ENCODE data around the gene SEMA5B. TPM values are rescaled to one million over a fixed set of nuclear protein-coding genes. Genes with fewer than 3 reads are reported as not detected.

Gene SEMA5B
- polyA plus RNA-seq, 1 donor from 2014 or later, result 7.0 TPM

GRCh38 chr3:122986693-122987179 lies 40.8 kb downstream of the SEMA5B start:
- Histone ChIP-seq H3F3A (ENCODE audit: insufficient read depth, low read length, poor library complexity, severe bottlenecking) (no peaks in the 10 kb centered on the region), H3K27ac (ENCODE audit: low read length) (no peak overlapping the region), H3K4me2 (ENCODE audit: low read length) (no peak overlapping the region), H3K36me3 (ENCODE audit: insufficient read depth, low read length) (no peaks in the 10 kb centered on the region), H3K79me2 (replicated peaks; ENCODE audit: insufficient read depth, low read length) (no peaks in the 10 kb centered on the region), H3K9me2 (ENCODE audit: insufficient read depth, low read length) (no peaks in the 10 kb centered on the region), H4K20me1 (ENCODE audit: insufficient read depth) (no peaks in the 10 kb centered on the region), H2AFZ (ENCODE audit: low read depth, low read length) (no peak overlapping the region), H3K9me3 (ENCODE audit: low read length) (no peaks in the 10 kb centered on the region), H3K27me3 (ENCODE audit: insufficient read depth, low read depth, low read length) (no peaks in the 10 kb centered on the region), H3K9ac (ENCODE audit: low read length) (no peak overlapping the region), H3K4me3 (ENCODE audit: low read length) (no peak overlapping the region)
- TF ChIP-seq RAD21 (conservative IDR thresholded peaks at IDR 0.05) (no peak), EP300 (conservative IDR thresholded peaks at IDR 0.05; ENCODE audit: poor library complexity, severe bottlenecking) (no peak), REST (IDR thresholded peaks at IDR 0.05; ENCODE audit: borderline replicate concordance) (no peak), CTCF (IDR thresholded peaks at IDR 0.05; ENCODE audit: poor library complexity, severe bottlenecking) (no peak)

GRCh38 chr3:122985539-122985938 lies 42.0 kb downstream of the SEMA5B start:
- no peak overlapping the region for H3K27ac ChIP-seq (ENCODE audit: low read length)
- H3K9me3 ChIP-seq (ENCODE audit: low read length), result no peaks in the 10 kb centered on the region
- no peak for TF ChIP-seq EP300 (conservative IDR thresholded peaks at IDR 0.05; ENCODE audit: poor library complexity, severe bottlenecking)
- no peak for TF ChIP-seq CTCF (IDR thresholded peaks at IDR 0.05; ENCODE audit: poor library complexity, severe bottlenecking)
- no peak for TF ChIP-seq MXI1 (conservative IDR thresholded peaks at IDR 0.05; ENCODE audit: poor library complexity, severe bottlenecking)
- TF ChIP-seq EZH2 (IDR thresholded peaks at IDR 0.05; ENCODE audit: borderline replicate concordance, insufficient read depth, low read length, poor library complexity, severe bottlenecking), result no peak
- no peak for TF ChIP-seq RAD21 (conservative IDR thresholded peaks at IDR 0.05)
- no peak for TF ChIP-seq SMC3 (conservative IDR thresholded peaks at IDR 0.05; ENCODE audit: poor library complexity)
- no peak for TF ChIP-seq REST (IDR thresholded peaks at IDR 0.05; ENCODE audit: borderline replicate concordance)
- no peak for TF ChIP-seq TAF1 (IDR thresholded peaks at IDR 0.05; ENCODE audit: low read depth)
- TF ChIP-seq POLR2AphosphoS5 (IDR thresholded peaks at IDR 0.05), result no peak
- H3K4me3 ChIP-seq (ENCODE audit: low read length), result no peak overlapping the region
- no peaks in the 10 kb centered on the region for H3K79me2 ChIP-seq (replicated peaks; ENCODE audit: insufficient read depth, low read length)
- no peaks in the 10 kb centered on the region for H3K36me3 ChIP-seq (ENCODE audit: insufficient read depth, low read length)
- H4K20me1 ChIP-seq (ENCODE audit: insufficient read depth), result no peaks in the 10 kb centered on the region
- no peaks in the 10 kb centered on the region for H3F3A ChIP-seq (ENCODE audit: insufficient read depth, low read length, poor library complexity, severe bottlenecking)
- no peak overlapping the region for H2AFZ ChIP-seq (ENCODE audit: low read depth, low read length)
- no peaks in the 10 kb centered on the region for H3K27me3 ChIP-seq (ENCODE audit: insufficient read depth, low read depth, low read length)
- H3K9ac ChIP-seq (ENCODE audit: low read length), result no peak overlapping the region
- no peak overlapping the region for H3K4me2 ChIP-seq (ENCODE audit: low read length)
- no peaks in the 10 kb centered on the region for H3K9me2 ChIP-seq (ENCODE audit: insufficient read depth, low read length)
